Trophoblast cell (in vitro differentiated cells and primary cell): ENCODE results near the gene ASAP2.
"Not testable (repeated sequence)": the region's sequence is repeated elsewhere in the genome, so short reads cannot be mapped to it uniquely, and the experiment has no call there.

Experiments used
- DNase-seq, 2 donors: peaks; one replicate each; pipeline ENCODE4 v3.0.0-alpha.2; 2016
- H2AFZ ChIP-seq: 2 replicates; pipeline ENCODE4 v1.6.1; 2013; ENCODE audit warnings: low read length, moderate library complexity, mild to moderate bottlenecking; ENCODE audit not compliant: insufficient read depth, poor library complexity
- H2AK5ac ChIP-seq: 2 replicates; pipeline ENCODE4 v1.6.1; 2013; ENCODE audit warnings: mild to moderate bottlenecking, low read length
- H2BK120ac ChIP-seq: 2 replicates; pipeline ENCODE4 v1.6.1; 2013; ENCODE audit warnings: low read length, mild to moderate bottlenecking, moderate library complexity; ENCODE audit not compliant: insufficient read depth, poor library complexity
- H2BK12ac ChIP-seq: 2 replicates; pipeline ENCODE4 v1.6.1; 2013; ENCODE audit warnings: mild to moderate bottlenecking, low read length, moderate library complexity
- H2BK5ac ChIP-seq: 2 replicates; pipeline ENCODE4 v1.6.1; 2013; ENCODE audit warnings: low read length, low read depth, moderate library complexity, mild to moderate bottlenecking; ENCODE audit not compliant: poor library complexity
- H3K14ac ChIP-seq: 2 replicates; pipeline ENCODE4 v1.6.1; 2013; ENCODE audit warnings: mild to moderate bottlenecking, low read length
- H3K18ac ChIP-seq: 2 replicates; pipeline ENCODE4 v1.6.1; 2013; ENCODE audit warnings: mild to moderate bottlenecking, low read length
- H3K23ac ChIP-seq: 2 replicates; pipeline ENCODE4 v1.6.1; 2013; ENCODE audit warnings: low read length
- H3K27ac ChIP-seq: 2 replicates; pipeline ENCODE4 v1.5.1; 2013; ENCODE audit warnings: low read depth, mild to moderate bottlenecking, inconsistent platforms, low read length, moderate library complexity
- H3K27me3 ChIP-seq: 2 replicates; pipeline ENCODE4 v1.6.1; 2013; ENCODE audit warnings: inconsistent platforms, mild to moderate bottlenecking, low read length, moderate library complexity; ENCODE audit not compliant: insufficient read depth
- H3K36me3 ChIP-seq, 2 experiments: 1 replicate in 1 of 2; 2 replicates in 1 of 2; pipeline ENCODE4 v1.6.1; 2013; ENCODE audit warnings: low read length in 2 of 2, mild to moderate bottlenecking in 2 of 2, moderate library complexity in 1 of 2; ENCODE audit not compliant: insufficient read depth in 2 of 2, control insufficient read depth in 1 of 2
- H3K4ac ChIP-seq: 2 replicates; pipeline ENCODE4 v1.6.1; 2013; ENCODE audit warnings: low read depth, mild to moderate bottlenecking, low read length, moderate library complexity
- H3K4me1 ChIP-seq, 2 experiments: 1 replicate in 1 of 2; 2 replicates in 1 of 2; pipeline ENCODE4 v1.6.1; 2013; ENCODE audit warnings: low read length in 2 of 2, mild to moderate bottlenecking in 2 of 2, moderate library complexity in 1 of 2; ENCODE audit not compliant: insufficient read depth in 2 of 2, control insufficient read depth in 1 of 2
- H3K4me2 ChIP-seq: 2 replicates; pipeline ENCODE4 v1.6.1; 2013; ENCODE audit warnings: inconsistent platforms, mild to moderate bottlenecking, low read length, moderate library complexity
- H3K4me3 ChIP-seq: 2 replicates; pipeline ENCODE4 v1.5.1; 2013; ENCODE audit warnings: mild to moderate bottlenecking, low read depth, low read length, inconsistent platforms
- H3K79me1 ChIP-seq: one replicate; pipeline ENCODE4 v1.6.1; 2013; ENCODE audit warnings: low read length
- H3K79me2 ChIP-seq: 2 replicates; pipeline ENCODE4 v1.6.1; 2013; ENCODE audit warnings: low read length, mild to moderate bottlenecking; ENCODE audit not compliant: control insufficient read depth, insufficient read depth, poor library complexity
- H3K9ac ChIP-seq: 2 replicates; pipeline ENCODE4 v1.6.1; 2013; ENCODE audit warnings: mild to moderate bottlenecking, low read length
- H3K9me3 ChIP-seq: 2 replicates; pipeline ENCODE4 v1.6.1; 2013; ENCODE audit warnings: low read depth, mild to moderate bottlenecking, control low read depth, inconsistent platforms, low read length; ENCODE audit not compliant: insufficient read depth
- H4K12ac ChIP-seq: 2 replicates; pipeline ENCODE4 v1.6.1; 2013; ENCODE audit warnings: low read depth, mild to moderate bottlenecking, low read length, moderate library complexity
- H4K8ac ChIP-seq: 2 replicates; pipeline ENCODE4 v1.6.1; 2013; ENCODE audit warnings: low read depth, mild to moderate bottlenecking, low read length, moderate library complexity
- H4K91ac ChIP-seq: one replicate; pipeline ENCODE4 v1.6.1; 2013; ENCODE audit warnings: low read depth, mild to moderate bottlenecking, low read length, moderate library complexity
- WGBS: extraction: QIAGEN DNeasy Blood & Tissue Kit; methylation state at CpG from one replicate; pipeline ENCODE4 v1.1.7; 2013; ENCODE audit warnings: missing lambda C conversion rate; ENCODE audit not compliant: insufficient read length, insufficient coverage; ENCODE audit errors: extremely low coverage; 5-methylcytosine and 5-hydroxymethylcytosine counted together

Gene ASAP2

GRCh38 chr2:9266711-9267110, 60.1 kb downstream of the ASAP2 start:
- peaks cover 0 to 1% of the 10 kb centered on the region in 2 experiments for H3K36me3 ChIP-seq
- WGBS, result no CpG with 5 or more reads among the region's 5 CpGs
- no peak overlapping the region for H2BK120ac ChIP-seq
- H3K23ac ChIP-seq, result no peak overlapping the region
- no peak overlapping the region for H2BK12ac ChIP-seq
- no peak overlapping the region for H3K4ac ChIP-seq
- no peak overlapping the region for H2BK5ac ChIP-seq
- no peak overlapping the region for H4K91ac ChIP-seq
- no peak overlapping the region for H3K4me3 ChIP-seq
- no peak overlapping the region for H4K12ac ChIP-seq
- no peak for DNase-seq
- H2AFZ ChIP-seq, result no peak overlapping the region
- H3K14ac ChIP-seq, result no peak overlapping the region
- H3K27ac ChIP-seq, result no peak overlapping the region
- no peak overlapping the region for H3K9ac ChIP-seq
- no peak overlapping the region for H3K4me2 ChIP-seq
- H3K9me3 ChIP-seq, result no peaks in the 10 kb centered on the region
- H3K4me1 ChIP-seq, result peaks cover 4 to 14% of the 10 kb centered on the region in 2 experiments
- H3K27me3 ChIP-seq, result no peaks in the 10 kb centered on the region
- no peak overlapping the region for H3K18ac ChIP-seq
- H2AK5ac ChIP-seq, result no peak overlapping the region
- H3K79me2 ChIP-seq, result peaks cover 2% of the 10 kb centered on the region
- no peak overlapping the region for H4K8ac ChIP-seq
- peaks cover 2% of the 10 kb centered on the region for H3K79me1 ChIP-seq

- not testable (repeated sequence) for H3K4ac ChIP-seq, H4K12ac ChIP-seq, H2AFZ ChIP-seq, H3K9me3 ChIP-seq, H2BK12ac ChIP-seq, H3K4me2 ChIP-seq, H4K91ac ChIP-seq, H2BK120ac ChIP-seq, H4K8ac ChIP-seq, H2AK5ac ChIP-seq, H3K79me2 ChIP-seq, DNase-seq, H3K18ac ChIP-seq, H3K23ac ChIP-seq, H3K36me3 ChIP-seq, H3K9ac ChIP-seq, H2BK5ac ChIP-seq, H3K27ac ChIP-seq, H3K79me1 ChIP-seq, H3K4me3 ChIP-seq, H3K14ac ChIP-seq, H3K27me3 ChIP-seq
- WGBS, result no CpG with 5 or more reads among the region's 3 CpGs
- peaks cover 4 to 14% of the 10 kb centered on the region in 2 experiments for H3K4me1 ChIP-seq
Measured at GRCh38 chr2:9267286-9267685, 60.7 kb downstream of the ASAP2 start.

GRCh38 chr2:9268301-9269080, 61.9 kb downstream of the ASAP2 start:
- Histone ChIP-seq H3K36me3 (peaks cover 0 to 1% of the 10 kb centered on the region in 2 experiments), H3K4ac (no peak overlapping the region), H3K79me1 (peaks cover 2% of the 10 kb centered on the region), H3K9me3 (no peaks in the 10 kb centered on the region), H3K4me2 (no peak overlapping the region), H3K18ac (peak overlapping the region; percentile 49), H2BK12ac (no peak overlapping the region), H3K9ac (no peak overlapping the region), H3K27me3 (no peaks in the 10 kb centered on the region), H2BK120ac (no peak overlapping the region), H2AK5ac (no peak overlapping the region), H3K27ac (no peak overlapping the region), H3K4me3 (no peak overlapping the region), H3K79me2 (peaks cover 2% of the 10 kb centered on the region), H4K91ac (no peak overlapping the region), H2BK5ac (no peak overlapping the region), H4K12ac (peak overlapping the region; percentile 16), H4K8ac (no peak overlapping the region), H2AFZ (no peak overlapping the region), H3K23ac (no peak overlapping the region), H3K14ac (no peak overlapping the region), H3K4me1 (peaks cover 7% of the 10 kb centered on the region in 2 experiments)
- DNase-seq, result no peak
- no CpG with 5 or more reads among the region's 18 CpGs for WGBS

GRCh38 chr2:9269295-9269694, 62.7 kb downstream of the ASAP2 start:
- no peak overlapping the region for H2BK120ac ChIP-seq
- H4K91ac ChIP-seq, result no peak overlapping the region
- no peak overlapping the region for H4K12ac ChIP-seq
- peaks cover 2% of the 10 kb centered on the region for H3K79me2 ChIP-seq
- H3K27me3 ChIP-seq, result no peaks in the 10 kb centered on the region
- H3K4ac ChIP-seq, result no peak overlapping the region
- WGBS, result no CpG with 5 or more reads among the region's 10 CpGs
- H3K9me3 ChIP-seq, result no peaks in the 10 kb centered on the region
- H3K4me3 ChIP-seq, result no peak overlapping the region
- no peak overlapping the region for H2AK5ac ChIP-seq
- no peak overlapping the region for H3K14ac ChIP-seq
- no peak overlapping the region for H3K27ac ChIP-seq
- no peak overlapping the region for H4K8ac ChIP-seq
- peak overlapping the region; percentile 20 for H3K18ac ChIP-seq
- H2AFZ ChIP-seq, result no peak overlapping the region
- H3K36me3 ChIP-seq, result peaks cover 0 to 1% of the 10 kb centered on the region in 2 experiments
- H3K4me1 ChIP-seq, result peaks cover 7% of the 10 kb centered on the region in 2 experiments
- peaks cover 2% of the 10 kb centered on the region for H3K79me1 ChIP-seq
- no peak overlapping the region for H3K23ac ChIP-seq
- H2BK12ac ChIP-seq, result no peak overlapping the region
- no peak overlapping the region for H3K9ac ChIP-seq
- H3K4me2 ChIP-seq, result no peak overlapping the region
- DNase-seq, result no peak
- no peak overlapping the region for H2BK5ac ChIP-seq
